ENCODE measurements around the gene LRRTM1.

LRRTM1 gene

GRCh38 chr2:80302314-80303005 lies 2.1 kb downstream of the LRRTM1 start:
- Histone ChIP-seq H3K4me3 (IDR thresholded peaks at IDR 0.05; ENCODE audit: insufficient read depth, low read depth, low read length) (no peak overlapping the region), H2AFZ (ENCODE audit: low read depth) (no peak overlapping the region)

GRCh38 chr2:80302001-80302313 lies 2.6 kb downstream of the LRRTM1 start:
- no peak overlapping the region for H3K27ac ChIP-seq
- H3K36me3 ChIP-seq (ENCODE audit: insufficient read depth): no peaks in the 10 kb centered on the region
- H3K27me3 ChIP-seq (ENCODE audit: insufficient read depth, low read depth): no peaks in the 10 kb centered on the region
- H3K4me3 ChIP-seq (IDR thresholded peaks at IDR 0.05; ENCODE audit: insufficient read depth, low read depth, low read length): no peak overlapping the region
- H4K20me1 ChIP-seq (ENCODE audit: insufficient read depth): no peaks in the 10 kb centered on the region
- H3K9ac ChIP-seq: no peak overlapping the region
- no peak overlapping the region for H2AFZ ChIP-seq (ENCODE audit: low read depth)
- no peaks in the 10 kb centered on the region for H3K4me1 ChIP-seq (ENCODE audit: low read depth, poor library complexity, severe bottlenecking)
- H3K4me2 ChIP-seq: no peak overlapping the region
- no peaks in the 10 kb centered on the region for H3K79me2 ChIP-seq (ENCODE audit: insufficient read depth, low read depth)
- TF ChIP-seq CTCF (conservative IDR thresholded peaks at IDR 0.05; ENCODE audit: low read depth, low read length): no peak

More at GRCh38 chr2:80302314-80303005, 2.1 kb downstream of the LRRTM1 start:
- Histone ChIP-seq H3K4me2 (no peak overlapping the region), H3K36me3 (ENCODE audit: insufficient read depth) (no peaks in the 10 kb centered on the region), H3K27ac (no peak overlapping the region), H3K4me1 (ENCODE audit: low read depth, poor library complexity, severe bottlenecking) (no peaks in the 10 kb centered on the region), H4K20me1 (ENCODE audit: insufficient read depth) (no peaks in the 10 kb centered on the region), H3K27me3 (ENCODE audit: insufficient read depth, low read depth) (no peaks in the 10 kb centered on the region), H3K79me2 (ENCODE audit: insufficient read depth, low read depth) (no peaks in the 10 kb centered on the region), H3K9ac (no peak overlapping the region)
- TF ChIP-seq CTCF (conservative IDR thresholded peaks at IDR 0.05; ENCODE audit: low read depth, low read length): no peak

- no peak for TF ChIP-seq CTCF (conservative IDR thresholded peaks at IDR 0.05; ENCODE audit: low read depth, low read length)
- Histone ChIP-seq H3K27me3 (ENCODE audit: insufficient read depth, low read depth) (no peaks in the 10 kb centered on the region), H3K4me1 (ENCODE audit: low read depth, poor library complexity, severe bottlenecking) (no peaks in the 10 kb centered on the region), H4K20me1 (ENCODE audit: insufficient read depth) (no peaks in the 10 kb centered on the region), H3K9ac (no peak overlapping the region), H3K36me3 (ENCODE audit: insufficient read depth) (no peaks in the 10 kb centered on the region), H3K79me2 (ENCODE audit: insufficient read depth, low read depth) (no peaks in the 10 kb centered on the region), H3K27ac (no peak overlapping the region), H2AFZ (ENCODE audit: low read depth) (no peak overlapping the region), H3K4me2 (no peak overlapping the region), H3K4me3 (IDR thresholded peaks at IDR 0.05; ENCODE audit: insufficient read depth, low read depth, low read length) (no peak overlapping the region)
Measured at GRCh38 chr2:80300954-80301353, 3.6 kb downstream of the LRRTM1 start.

- no peak overlapping the region for H3K4me2 ChIP-seq
Measured at GRCh38 chr2:80300346-80300745, 4.2 kb downstream of the LRRTM1 start.

More at GRCh38 chr2:80300346-80300745, 4.2 kb downstream of the LRRTM1 start:
- H3K4me1 ChIP-seq (ENCODE audit: low read depth, poor library complexity, severe bottlenecking): no peaks in the 10 kb centered on the region
- TF ChIP-seq CTCF (conservative IDR thresholded peaks at IDR 0.05; ENCODE audit: low read depth, low read length): no peak
- no peaks in the 10 kb centered on the region for H3K79me2 ChIP-seq (ENCODE audit: insufficient read depth, low read depth)
- no peak overlapping the region for H3K4me3 ChIP-seq (IDR thresholded peaks at IDR 0.05; ENCODE audit: insufficient read depth, low read depth, low read length)
- no peak overlapping the region for H3K27ac ChIP-seq
- H3K9ac ChIP-seq: no peak overlapping the region
- H2AFZ ChIP-seq (ENCODE audit: low read depth): no peak overlapping the region
- no peaks in the 10 kb centered on the region for H4K20me1 ChIP-seq (ENCODE audit: insufficient read depth)
- no peaks in the 10 kb centered on the region for H3K27me3 ChIP-seq (ENCODE audit: insufficient read depth, low read depth)
- no peaks in the 10 kb centered on the region for H3K36me3 ChIP-seq (ENCODE audit: insufficient read depth)
